ENCODE results near the gene ZNF185.

The ZNF185 gene

GRCh38 chrX:152917656-152918579 lies 20.1 kb downstream of the ZNF185 start:
- no peak for DNase-seq (ENCODE audit: low read depth in 2 of 2)

- DNase-seq (ENCODE audit: low read depth in 2 of 2) = no peak
Observed at GRCh38 chrX:152918707-152919106, 20.8 kb downstream of the ZNF185 start.

DNA sequence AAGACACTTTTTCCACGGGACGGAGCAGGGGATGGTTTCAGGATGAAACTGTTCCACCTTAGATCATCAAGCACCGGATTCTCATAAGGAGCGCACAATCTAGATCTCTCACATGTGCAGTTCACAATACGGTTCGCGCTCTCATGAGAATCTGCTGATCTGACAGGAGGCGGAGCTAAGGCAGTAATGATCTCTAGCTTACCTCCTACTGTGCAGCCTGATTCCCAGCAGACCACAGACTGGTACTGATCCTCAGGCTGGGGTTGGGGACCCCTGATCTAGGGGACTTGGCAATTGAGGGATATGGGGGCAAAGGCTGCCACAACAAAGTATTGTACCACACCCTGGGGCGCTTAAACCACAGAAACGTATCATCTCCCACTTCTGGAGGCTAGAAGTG lies 25.7 kb downstream of the ZNF185 start:
- DNase-seq (ENCODE audit: low read depth in 2 of 2) = no peak

- no peak for DNase-seq (ENCODE audit: low read depth in 2 of 2)
Observed at GRCh38 chrX:152925835-152926234, 28.0 kb downstream of the ZNF185 start.

DNA sequence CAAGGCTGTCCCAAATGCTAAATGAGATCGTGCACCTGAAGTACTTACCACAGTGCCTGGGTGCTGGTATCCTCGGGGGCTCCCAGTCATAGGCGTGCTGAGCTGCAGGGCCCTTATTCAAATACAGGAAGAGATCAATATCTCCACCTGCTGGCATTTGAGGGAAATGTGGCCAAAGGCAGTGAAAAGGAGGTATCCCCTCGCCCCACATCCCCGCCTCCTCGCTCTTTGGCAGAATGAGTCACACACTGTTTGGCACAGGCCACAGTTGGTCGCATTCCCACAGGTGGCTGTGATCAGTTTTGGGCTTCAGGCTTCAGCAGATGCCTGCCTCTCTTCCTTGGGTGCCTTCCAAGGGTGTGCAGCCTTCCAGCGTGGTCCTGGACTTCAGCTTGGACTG lies 28.4 kb downstream of the ZNF185 start:
- DNase-seq (ENCODE audit: low read depth in 2 of 2) = peak; percentile 53 to 55

DNA sequence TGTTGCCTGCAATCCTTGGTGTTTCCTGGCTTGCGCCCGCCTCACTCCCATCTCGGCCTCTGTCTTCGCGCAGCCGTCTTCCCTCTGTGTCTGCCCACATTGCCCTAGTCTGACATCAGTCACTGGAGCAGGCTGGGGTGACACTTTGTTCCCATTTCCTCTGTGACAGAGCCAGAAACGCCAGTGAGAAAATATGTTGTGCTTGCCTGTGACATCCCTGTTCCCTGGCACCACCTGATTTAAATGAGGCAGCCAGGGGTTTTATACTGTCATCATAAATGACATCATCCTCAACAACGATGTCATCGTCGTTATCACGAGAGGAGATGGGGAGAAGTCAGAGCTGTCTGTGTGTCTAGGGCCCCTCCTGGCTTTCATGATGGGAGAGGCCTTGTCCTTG lies 29.1 kb downstream of the ZNF185 start:
- DNase-seq (ENCODE audit: low read depth in 2 of 2) = no peak

GRCh38 chrX:152927858-152928760 lies 30.2 kb downstream of the ZNF185 start:
- DNase-seq (ENCODE audit: low read depth in 2 of 2) = no peak

- no peak for DNase-seq (ENCODE audit: low read depth in 2 of 2)
Observed at GRCh38 chrX:152928761-152929400, 31.0 kb downstream of the ZNF185 start.

GRCh38 chrX:152929898-152930297 lies 32.0 kb downstream of the ZNF185 start:
- no peak for DNase-seq (ENCODE audit: low read depth in 2 of 2)

GRCh38 chrX:152930516-152930915 lies 32.6 kb downstream of the ZNF185 start:
- no peak for DNase-seq (ENCODE audit: low read depth in 2 of 2)

DNA sequence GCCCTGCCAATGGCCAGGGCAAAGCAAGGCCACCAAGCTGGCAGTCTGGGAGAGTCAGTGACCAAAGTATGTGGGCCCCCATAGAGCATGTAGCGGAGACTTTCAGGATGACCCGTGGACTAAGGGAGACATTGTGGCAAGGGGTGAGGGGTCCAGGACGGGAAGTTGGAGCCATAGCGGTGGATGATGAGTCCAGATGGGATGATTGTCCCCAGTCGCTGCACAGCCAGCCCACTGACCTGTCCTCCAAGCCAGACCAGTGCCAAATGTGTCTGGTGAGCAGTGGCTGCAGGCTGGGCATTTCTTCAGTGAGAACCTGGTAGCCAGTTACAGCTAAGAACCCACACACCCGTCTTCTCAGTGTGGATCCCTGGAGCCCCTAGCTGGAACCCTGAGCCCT lies 34.3 kb downstream of the ZNF185 start:
- no peak for DNase-seq (ENCODE audit: low read depth in 2 of 2)

DNA sequence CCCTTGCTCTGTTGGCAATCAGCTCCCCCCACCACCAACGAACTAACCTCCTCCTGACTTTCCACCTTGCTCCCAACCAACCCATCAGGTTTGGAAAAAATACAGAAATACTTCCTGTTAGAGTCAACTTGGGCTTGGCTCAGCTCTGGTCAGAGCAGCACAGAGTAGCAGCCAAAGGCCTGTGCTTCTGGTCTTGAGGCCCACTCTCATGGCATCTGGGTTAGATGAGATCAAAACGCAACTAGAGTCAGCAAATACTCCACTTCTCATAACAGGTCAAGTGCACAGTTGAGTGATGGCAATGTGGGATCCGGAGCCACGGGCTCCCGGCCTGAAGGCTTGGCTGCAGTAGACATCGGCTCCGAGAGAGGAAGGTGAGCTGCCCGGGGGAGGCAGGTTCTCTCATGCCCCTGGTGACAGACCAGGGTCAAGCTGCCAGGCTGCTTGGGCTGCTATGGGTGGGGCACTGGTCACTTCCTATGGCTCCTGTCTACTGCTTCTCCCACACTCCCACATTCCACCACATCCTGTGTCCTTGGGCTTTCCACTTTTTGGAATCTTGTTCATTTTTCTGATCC lies 34.8 kb downstream of the ZNF185 start:
- DNase-seq (ENCODE audit: low read depth in 2 of 2) = no peak

DNA sequence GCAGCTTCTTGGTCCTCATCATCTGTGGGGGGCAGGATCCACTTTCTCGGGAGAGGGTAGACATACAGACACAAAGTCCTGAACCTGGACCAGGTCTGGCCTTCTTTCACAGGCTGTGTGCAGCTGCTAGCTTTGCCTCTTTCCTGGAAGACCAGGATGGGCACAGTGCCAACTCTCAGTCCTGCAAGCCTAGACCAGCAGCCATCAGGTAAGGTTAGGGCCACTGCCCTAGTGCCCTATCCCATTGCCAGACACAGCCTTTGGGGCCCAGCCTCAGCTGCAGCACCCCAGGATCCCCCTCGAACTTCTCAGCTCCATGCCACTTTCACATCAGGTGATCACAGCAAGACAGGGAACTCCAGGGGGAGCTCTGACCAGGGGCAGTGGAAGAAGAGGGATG lies 38.4 kb downstream of the ZNF185 start:
- no peak for DNase-seq (ENCODE audit: low read depth in 2 of 2)

- no peak for DNase-seq (ENCODE audit: low read depth in 2 of 2)
Observed at GRCh38 chrX:152937236-152937635, 39.4 kb downstream of the ZNF185 start.

DNA sequence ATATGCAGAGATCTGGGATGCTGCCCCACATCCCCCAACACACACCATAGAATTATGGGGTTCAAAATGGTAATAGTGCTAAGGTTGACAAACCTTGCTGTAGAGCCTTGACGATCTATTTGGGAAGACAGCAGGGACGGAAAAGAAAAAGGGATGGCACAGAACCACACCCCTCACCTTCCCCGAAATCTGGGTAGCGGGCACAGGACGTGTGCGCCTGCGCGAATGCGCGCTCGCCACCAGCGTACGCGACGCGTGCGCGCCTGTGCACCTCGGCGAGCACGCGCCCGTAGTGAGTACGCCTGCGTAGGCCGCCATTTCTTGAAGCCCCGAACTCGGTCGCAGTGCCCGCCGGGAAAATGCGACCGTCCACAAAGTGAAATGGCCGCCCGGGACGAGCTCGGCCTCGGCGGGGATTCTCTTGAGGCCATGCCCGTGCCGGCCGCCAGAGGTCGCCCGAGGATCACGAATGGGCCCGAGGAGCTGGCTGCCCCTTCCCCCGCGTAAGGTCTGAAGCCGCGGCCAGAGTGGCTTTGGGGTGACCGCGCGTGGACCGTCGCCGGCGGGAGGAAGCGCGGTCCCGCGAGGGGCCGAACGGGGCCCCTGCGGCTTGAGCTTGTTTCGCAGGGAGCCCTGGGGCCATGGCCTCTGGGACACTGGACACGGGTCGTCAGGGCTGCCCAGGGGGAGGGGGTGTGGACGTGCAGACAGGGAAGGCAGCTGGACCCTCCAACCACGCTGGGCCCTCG lies 43.6 kb downstream of the ZNF185 start:
- peak; percentile 82 for DNase-seq (ENCODE audit: low read depth in 2 of 2)

DNA sequence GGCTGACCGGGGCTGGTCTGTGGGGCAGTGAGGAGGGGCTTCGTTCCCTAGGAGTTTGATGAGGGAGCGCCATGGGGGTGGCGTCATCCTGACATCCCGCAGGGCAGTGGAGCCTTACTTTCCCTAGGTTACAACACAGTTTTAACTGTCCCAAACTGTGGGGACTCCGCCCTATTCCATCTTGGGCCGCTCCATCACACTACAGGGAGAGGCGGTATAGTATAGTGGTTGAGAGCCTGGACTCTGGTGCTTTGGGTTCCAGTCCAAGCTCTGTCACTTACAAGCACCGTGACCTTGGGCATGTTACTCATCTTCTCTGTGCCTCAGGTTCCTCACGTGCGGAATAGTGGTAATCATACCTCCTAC lies 44.2 kb downstream of the ZNF185 start:
- no peak for DNase-seq (ENCODE audit: low read depth in 2 of 2)

DNA sequence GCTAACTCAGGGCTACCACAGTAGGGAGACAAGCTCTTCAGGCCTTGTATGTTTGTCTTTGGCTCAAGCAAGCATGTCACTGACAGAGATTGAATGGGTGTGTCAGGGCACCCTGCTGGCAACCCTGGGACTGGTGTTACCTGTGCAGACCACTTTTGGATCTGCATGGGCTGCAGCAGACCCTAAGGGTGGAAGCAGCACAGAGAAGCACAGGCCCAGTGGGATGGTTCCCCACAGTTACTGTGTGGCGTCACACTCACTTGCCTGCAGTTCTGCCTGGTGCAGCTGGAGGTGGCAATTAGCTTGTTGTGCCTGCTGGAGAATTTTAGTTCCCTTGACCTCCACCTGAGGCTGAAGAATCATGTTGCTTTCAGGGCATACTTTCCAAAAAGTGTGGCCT lies 46.0 kb downstream of the ZNF185 start:
- DNase-seq (ENCODE audit: low read depth in 2 of 2) = no peak

DNA sequence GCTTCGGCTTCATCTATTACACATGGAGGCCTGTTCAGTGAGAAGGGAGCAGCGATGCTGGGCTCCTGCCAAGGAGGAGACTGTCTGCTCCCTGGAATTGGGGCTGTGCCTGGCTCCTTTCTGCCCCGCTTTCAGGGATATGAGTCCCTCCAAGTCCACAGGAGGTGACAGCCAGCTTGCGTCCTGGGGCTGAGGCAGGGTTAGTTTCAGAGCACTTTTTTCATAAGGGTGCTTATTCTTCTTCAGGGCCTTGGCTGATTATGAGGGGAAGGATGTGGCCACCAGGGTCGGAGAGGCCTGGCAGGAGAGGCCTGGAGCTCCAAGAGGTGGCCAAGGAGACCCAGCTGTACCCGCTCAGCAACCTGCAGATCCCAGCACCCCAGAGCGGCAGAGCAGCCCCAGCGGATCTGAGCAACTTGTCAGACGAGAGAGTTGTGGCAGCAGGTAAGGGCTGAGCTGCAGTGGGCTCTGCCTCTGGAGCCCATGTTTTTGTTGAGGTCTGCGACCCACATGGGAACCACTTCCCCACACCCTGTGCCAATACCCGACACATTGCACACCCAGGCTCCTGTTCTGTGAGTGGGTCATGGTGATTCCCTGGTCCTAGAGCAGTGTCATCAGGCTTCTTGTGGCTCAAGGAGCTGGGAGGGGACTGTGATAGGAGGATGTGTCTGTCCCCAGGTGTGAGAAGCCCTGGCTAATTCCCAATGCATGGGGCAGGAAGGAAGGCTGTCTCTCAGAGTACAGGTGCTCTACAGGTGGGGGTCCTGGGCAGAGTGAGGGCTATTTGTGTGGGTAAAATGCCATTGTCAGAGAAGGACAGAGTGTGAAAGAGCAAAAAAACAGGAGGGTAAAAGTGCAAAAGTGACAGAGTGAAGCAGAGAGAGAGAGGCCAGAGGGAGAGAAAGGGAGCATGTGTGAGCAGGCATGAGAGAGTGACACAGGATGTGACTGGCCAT lies 47.4 kb downstream of the ZNF185 start:
- no peak for DNase-seq (ENCODE audit: low read depth in 2 of 2)

- DNase-seq (ENCODE audit: low read depth in 2 of 2) = no peak
Observed at GRCh38 chrX:152946681-152947080, 48.8 kb downstream of the ZNF185 start.
